Activated CD4-positive, alpha-beta memory T cell treated with anti-CD3 and anti-CD28 coated beads, Interleukin-2, amount 10 ng/mL, durations not matched to agents 7 days and 5 days (primary cell): Measurements from ENCODE around the gene MEF2B. TPM values are rescaled to one million over a fixed set of nuclear protein-coding genes. Genes with fewer than 3 reads are reported as not detected.
"Not testable (repeated sequence)": the region's sequence is repeated elsewhere in the genome, so short reads cannot be mapped to it uniquely, and the experiment has no call there.

Source experiments
- CTCF ChIA-PET: fragments of 350-600 bp; sonication (Branson Sonifier 250); formaldehyde crosslinking; loops from one replicate; lab custom pipeline; 2021; ENCODE audit warnings: antibody characterized with exemption, inconsistent platforms; lab: Charles Lee
- POLR2A ChIA-PET: fragments of 350-600 bp; sonication (Branson Sonifier 250); formaldehyde crosslinking; loops from one replicate; lab custom pipeline; 2021; ENCODE audit warnings: antibody characterized with exemption; lab: Charles Lee
- DNase-seq: peaks from one replicate; pipeline ENCODE4 v3.0.0-alpha.2; 2020
- H3K27ac Mint-ChIP-seq: one replicate; pipeline ENCODE4 v1.8.0; 2021; ENCODE audit warnings: mild to moderate bottlenecking, mixed read lengths
- H3K27me3 Mint-ChIP-seq: one replicate; pipeline ENCODE4 v1.8.0; 2021; ENCODE audit warnings: mixed read lengths
- H3K36me3 Mint-ChIP-seq: one replicate; pipeline ENCODE4 v1.8.0; 2021; ENCODE audit warnings: low read depth, mixed read lengths
- H3K4me1 Mint-ChIP-seq: one replicate; pipeline ENCODE4 v1.8.0; 2021; ENCODE audit warnings: mixed read lengths
- H3K4me3 Mint-ChIP-seq: one replicate; pipeline ENCODE4 v1.8.0; 2021; ENCODE audit warnings: mild to moderate bottlenecking, mixed read lengths
- H3K9me3 Mint-ChIP-seq: one replicate; pipeline ENCODE4 v1.8.0; 2021; ENCODE audit warnings: mixed read lengths
- total RNA-seq, 2 experiments: library from RNA; stranded (reverse); gene quantifications; one replicate each; pipeline ENCODE4 v1.2.3, GENCODE V29; 2021

Gene MEF2B
- total RNA-seq, 2 experiments from 2014 or later = 1.6 to 5.4 TPM

- Mint-ChIP-seq H3K4me3 (no peak overlapping the region), H3K36me3 (no peaks in the 10 kb centered on the region), H3K4me1 (peaks cover 6% of the 10 kb centered on the region), H3K27ac (no peak overlapping the region), H3K27me3 (no peaks in the 10 kb centered on the region), H3K9me3 (no peaks in the 10 kb centered on the region)
- no peak for DNase-seq
- POLR2A ChIA-PET = no interaction called here
- CTCF ChIA-PET = interaction anchor here (0.9 kb wide), 1 partner anchor 9 kb away, joined by 3 read pairs; no protein-coding TSS in a partner anchor
Measured at GRCh38 chr19:19165396-19165795, 4.7 kb downstream of the MEF2B start.

GRCh38 chr19:19162495-19162894 lies 7.6 kb downstream of the MEF2B start:
- H3K4me1 Mint-ChIP-seq = no peaks in the 10 kb centered on the region
- POLR2A ChIA-PET = no interaction called here
- H3K27me3 Mint-ChIP-seq = no peaks in the 10 kb centered on the region
- no peak overlapping the region for H3K27ac Mint-ChIP-seq
- no peak overlapping the region for H3K4me3 Mint-ChIP-seq
- no peaks in the 10 kb centered on the region for H3K9me3 Mint-ChIP-seq
- CTCF ChIA-PET = interaction anchor here (1.7 kb wide), 1 partner anchor 16 kb away, joined by 5 read pairs; no protein-coding TSS in a partner anchor
- no peaks in the 10 kb centered on the region for H3K36me3 Mint-ChIP-seq
- no peak for DNase-seq

- H3K9me3 Mint-ChIP-seq = no peaks in the 10 kb centered on the region
- POLR2A ChIA-PET = interaction anchor here (1.0 kb wide), 1 partner anchor 10 kb away, joined by 4 read pairs; the partner anchor contains the start of gene MEF2B
- H3K36me3 Mint-ChIP-seq = peaks cover 3% of the 10 kb centered on the region
- DNase-seq = no peak
- H3K4me3 Mint-ChIP-seq = no peak overlapping the region
- CTCF ChIA-PET = interaction anchor here (1.6 to 1.7 kb wide), 2 partner anchors 14 kb away, joined by 5 to 6 read pairs; no protein-coding TSS in a partner anchor
- no peaks in the 10 kb centered on the region for H3K4me1 Mint-ChIP-seq
- no peaks in the 10 kb centered on the region for H3K27me3 Mint-ChIP-seq
- H3K27ac Mint-ChIP-seq = no peak overlapping the region
Measured at GRCh38 chr19:19160461-19161035, 9.5 kb downstream of the MEF2B start.

DNA sequence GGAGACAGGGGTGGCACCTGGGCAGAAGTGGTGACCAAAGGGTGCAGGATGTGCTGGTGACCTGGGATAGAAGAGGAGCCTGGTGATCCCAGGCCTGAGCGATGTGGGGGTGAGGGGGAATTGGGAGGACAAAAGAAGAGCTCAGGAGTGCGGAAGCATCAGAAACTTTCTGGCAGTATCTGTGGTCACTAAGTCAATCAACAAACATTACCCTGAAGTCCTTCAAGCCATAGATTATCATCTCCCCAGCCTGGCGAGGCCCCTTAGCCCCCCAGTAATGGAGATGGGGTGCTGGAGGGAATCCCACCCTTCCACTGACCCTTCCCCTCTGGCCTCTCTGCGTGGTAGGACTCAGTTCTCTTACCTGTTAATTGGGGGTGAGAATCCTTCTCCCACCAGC lies 10.5 kb downstream of the MEF2B start:
- Mint-ChIP-seq H3K4me1 (no peaks in the 10 kb centered on the region), H3K27ac (no peak overlapping the region), H3K36me3 (peaks cover 3% of the 10 kb centered on the region), H3K4me3 (no peak overlapping the region), H3K27me3 (no peaks in the 10 kb centered on the region), H3K9me3 (no peaks in the 10 kb centered on the region)
- POLR2A ChIA-PET = no interaction called here
- CTCF ChIA-PET = interaction anchor here (1.6 to 3.9 kb wide), 2 partner anchors 12 to 15 kb away, joined by 6 to 23 read pairs; no protein-coding TSS in a partner anchor
- no peak for DNase-seq

DNA sequence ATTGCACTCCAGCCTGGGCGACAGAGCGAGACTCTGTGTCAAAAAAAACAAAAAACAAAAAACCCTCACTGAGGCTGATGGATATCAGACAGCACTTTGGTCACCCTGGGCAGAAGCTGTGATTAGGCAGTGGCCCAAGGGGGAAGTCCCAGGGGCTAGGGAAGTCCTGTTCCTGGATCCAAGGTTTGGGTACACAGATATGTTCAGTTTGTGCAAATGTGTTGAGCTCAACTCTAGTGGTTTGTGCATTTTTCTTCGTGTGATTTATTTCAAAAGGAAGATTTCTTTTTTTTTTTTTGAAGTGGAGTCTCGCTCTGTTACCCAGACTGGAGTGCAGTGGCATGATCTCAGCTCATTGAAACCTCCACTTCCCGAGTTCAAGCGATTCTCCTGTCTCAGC lies 12.3 kb downstream of the MEF2B start:
- H3K27ac Mint-ChIP-seq = no peak overlapping the region
- no peaks in the 10 kb centered on the region for H3K4me1 Mint-ChIP-seq
- no peak overlapping the region for H3K4me3 Mint-ChIP-seq
- no peaks in the 10 kb centered on the region for H3K27me3 Mint-ChIP-seq
- peaks cover 3% of the 10 kb centered on the region for H3K36me3 Mint-ChIP-seq
- ChIA-PET POLR2A (interaction anchor here (2.1 kb wide), 1 partner anchor 12 kb away, joined by 6 read pairs; the partner anchor contains the start of gene MEF2B), CTCF (interaction anchor here (1.2 to 3.9 kb wide), 2 partner anchors 10 to 28 kb away, joined by 3 to 23 read pairs; no protein-coding TSS in a partner anchor)
- H3K9me3 Mint-ChIP-seq = no peaks in the 10 kb centered on the region
- DNase-seq = no peak

- ChIA-PET POLR2A (interaction anchor here (1.1 kb wide), 1 partner anchor 14 kb away, joined by 6 read pairs; the partner anchor contains the start of gene MEF2B), CTCF (interaction anchor here (0.8 to 3.9 kb wide), 3 partner anchors 8 to 74 kb away, joined by 3 to 23 read pairs (median 4); no protein-coding TSS in a partner anchor)
- Mint-ChIP-seq H3K36me3 (peaks cover 3% of the 10 kb centered on the region), H3K27ac (no peak overlapping the region), H3K4me3 (no peak overlapping the region), H3K4me1 (no peaks in the 10 kb centered on the region), H3K27me3 (no peaks in the 10 kb centered on the region), H3K9me3 (no peaks in the 10 kb centered on the region)
- no peak for DNase-seq
Measured at GRCh38 chr19:19155495-19156219, 14.4 kb downstream of the MEF2B start.

DNA sequence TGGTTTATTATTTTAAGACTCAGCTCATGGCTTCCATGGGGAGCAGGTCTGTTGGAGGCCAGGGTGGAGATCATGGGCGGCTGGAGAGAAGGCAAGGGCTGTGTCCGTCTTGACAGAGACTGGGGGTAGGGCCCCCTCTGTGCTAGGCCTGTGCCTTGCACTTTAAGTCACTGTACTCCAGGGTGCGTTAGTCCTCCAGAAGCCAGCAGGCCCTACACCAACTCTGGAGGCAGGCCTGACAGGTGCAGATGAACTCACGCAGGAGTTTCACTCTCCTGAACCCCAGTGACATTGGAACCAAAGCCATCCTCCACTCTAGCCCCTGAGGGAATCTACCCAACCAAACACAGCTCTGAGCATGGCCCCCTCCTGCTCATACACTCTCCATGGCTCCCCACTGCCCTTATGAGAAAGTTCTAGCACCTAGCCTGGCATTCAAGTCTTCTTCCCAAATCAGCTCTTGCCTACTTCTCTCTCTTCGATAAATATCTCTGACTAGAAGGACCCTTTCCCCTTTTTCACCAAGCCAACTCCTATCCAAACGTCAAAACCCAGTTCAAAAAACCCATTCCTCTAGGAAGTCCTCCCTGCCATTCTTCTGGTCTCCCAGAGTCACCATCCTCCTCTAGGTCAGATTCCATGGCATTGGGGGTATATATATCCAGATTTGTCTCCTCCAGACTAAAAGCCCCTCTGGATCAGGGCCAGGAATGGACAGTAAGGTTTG lies 15.1 kb downstream of the MEF2B start:
- no peak overlapping the region for H3K27ac Mint-ChIP-seq
- POLR2A ChIA-PET = no interaction called here
- H3K4me3 Mint-ChIP-seq = no peak overlapping the region
- no peaks in the 10 kb centered on the region for H3K9me3 Mint-ChIP-seq
- H3K4me1 Mint-ChIP-seq = no peaks in the 10 kb centered on the region
- CTCF ChIA-PET = interaction anchor here (1.1 kb wide), 1 partner anchor 14 kb away, joined by 4 read pairs; no protein-coding TSS in a partner anchor
- H3K36me3 Mint-ChIP-seq = peaks cover 3% of the 10 kb centered on the region
- DNase-seq = no peak
- H3K27me3 Mint-ChIP-seq = no peaks in the 10 kb centered on the region

- DNase-seq = no peak
- Mint-ChIP-seq H3K4me1 (no peaks in the 10 kb centered on the region), H3K9me3 (no peaks in the 10 kb centered on the region), H3K27me3 (no peaks in the 10 kb centered on the region), H3K36me3 (peaks cover 3% of the 10 kb centered on the region), H3K27ac (no peak overlapping the region), H3K4me3 (no peak overlapping the region)
- ChIA-PET POLR2A (no interaction called here), CTCF (no interaction called here)
Measured at GRCh38 chr19:19152668-19153384, 17.2 kb downstream of the MEF2B start.

- no peak overlapping the region for H3K27ac Mint-ChIP-seq
- peaks cover 3% of the 10 kb centered on the region for H3K36me3 Mint-ChIP-seq
- no peak for DNase-seq
- ChIA-PET CTCF (no interaction called here), POLR2A (no interaction called here)
- no peaks in the 10 kb centered on the region for H3K27me3 Mint-ChIP-seq
- no peak overlapping the region for H3K4me3 Mint-ChIP-seq
- no peaks in the 10 kb centered on the region for H3K4me1 Mint-ChIP-seq
- H3K9me3 Mint-ChIP-seq = no peaks in the 10 kb centered on the region
Measured at GRCh38 chr19:19151418-19151817, 18.6 kb downstream of the MEF2B start.

DNA sequence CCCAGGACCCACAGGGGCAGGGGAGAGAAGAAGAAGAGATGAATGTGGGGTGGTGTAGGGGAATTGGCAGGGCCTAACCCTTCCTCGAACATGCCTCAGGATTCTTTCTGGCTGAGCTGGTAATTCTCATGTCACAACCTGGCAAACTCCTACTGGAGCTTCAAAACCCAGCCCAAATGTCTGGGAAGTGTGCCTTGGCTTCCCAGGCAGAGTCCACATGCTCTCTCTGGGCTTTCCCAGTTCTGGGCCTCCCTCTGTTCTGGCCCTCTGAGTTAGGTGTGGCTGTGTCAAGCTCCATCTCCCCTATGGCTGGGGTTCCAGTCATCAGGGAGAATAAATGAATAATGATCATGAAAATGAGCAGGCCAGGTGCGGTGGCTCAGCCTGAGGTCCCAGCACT lies 20.6 kb downstream of the MEF2B start:
- Mint-ChIP-seq H3K36me3 (no peaks in the 10 kb centered on the region), H3K27ac (no peak overlapping the region), H3K9me3 (no peaks in the 10 kb centered on the region), H3K27me3 (no peaks in the 10 kb centered on the region), H3K4me3 (no peak overlapping the region), H3K4me1 (no peaks in the 10 kb centered on the region)
- no peak for DNase-seq
- CTCF ChIA-PET = interaction anchor here (0.7 to 4.1 kb wide), 2 partner anchors 8 to 25 kb away, joined by 3 to 23 read pairs; no protein-coding TSS in a partner anchor
- POLR2A ChIA-PET = no interaction called here

DNA sequence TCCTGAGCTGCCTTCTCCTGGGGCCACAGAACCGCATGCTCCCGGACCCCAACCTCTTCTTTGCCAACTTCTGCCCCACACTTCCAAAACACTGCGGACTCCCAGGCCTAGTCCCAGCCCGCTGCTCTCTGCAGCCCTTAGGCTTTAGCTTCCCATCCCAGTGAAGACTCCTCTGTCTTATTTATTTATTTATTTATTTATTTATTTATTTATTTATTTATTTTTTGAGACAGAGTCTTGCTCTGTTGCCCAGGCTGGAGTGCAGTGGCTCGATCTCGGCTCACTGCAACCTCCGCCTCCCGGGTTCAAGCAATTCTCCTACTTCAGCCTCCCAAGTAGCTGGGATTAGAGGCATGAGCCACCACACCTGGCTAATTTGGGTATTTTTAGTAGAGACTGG lies 21.6 kb downstream of the MEF2B start:
- not testable (repeated sequence) for H3K27me3 Mint-ChIP-seq, H3K9me3 Mint-ChIP-seq, H3K4me3 Mint-ChIP-seq, H3K4me1 Mint-ChIP-seq, H3K27ac Mint-ChIP-seq, H3K36me3 Mint-ChIP-seq, DNase-seq
- POLR2A ChIA-PET = interaction anchor here (0.6 kb wide), 1 partner anchor 43 kb away, joined by 3 read pairs; the partner anchor contains the start of genes BORCS8 and RFXANK
- CTCF ChIA-PET = interaction anchor here (1.8 to 4.1 kb wide), 2 partner anchors 9 to 27 kb away, joined by 11 to 23 read pairs; no protein-coding TSS in a partner anchor

DNA sequence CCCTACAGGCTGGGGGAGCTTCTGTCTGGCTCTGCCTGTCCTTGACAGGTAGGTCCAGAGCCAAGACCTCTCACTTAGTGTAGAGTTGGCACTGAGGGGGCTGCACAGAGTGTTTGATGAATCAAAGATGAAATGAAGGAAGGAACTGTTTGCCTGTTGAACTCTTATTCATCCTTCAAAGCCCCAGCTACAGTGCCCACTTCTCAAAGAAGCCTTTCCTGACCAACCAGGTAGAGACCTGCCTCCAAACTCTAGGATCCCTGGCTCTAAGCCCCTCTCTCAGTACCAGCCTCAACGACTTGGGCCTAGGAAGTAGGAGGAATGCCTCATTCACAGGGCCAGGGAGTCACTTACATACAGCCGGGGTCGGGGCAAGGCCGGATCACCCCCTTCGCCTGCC lies 22.7 kb downstream of the MEF2B start:
- Mint-ChIP-seq H3K36me3 (no peaks in the 10 kb centered on the region), H3K4me1 (no peaks in the 10 kb centered on the region), H3K9me3 (no peaks in the 10 kb centered on the region), H3K4me3 (no peak overlapping the region), H3K27ac (no peak overlapping the region), H3K27me3 (no peaks in the 10 kb centered on the region)
- POLR2A ChIA-PET = no interaction called here
- CTCF ChIA-PET = interaction anchor here (1.4 to 4.1 kb wide), 4 partner anchors 10 to 168 kb away, joined by 3 to 23 read pairs (median 9); no protein-coding TSS in a partner anchor
- no peak for DNase-seq
